HFF-Myc (cell line): ENCODE results near the gene CEACAM6.
"Not testable (repeated sequence)": the region's sequence is repeated elsewhere in the genome, so short reads cannot be mapped to it uniquely, and the experiment has no call there.

ENCODE experiments used
- DNase-seq: peaks from one replicate; pipeline ENCODE4 v3.0.0-alpha.2; 2011; ENCODE audit warnings: low read depth; ENCODE audit errors: extremely low read depth
- H3K4me3 ChIP-seq: replicated peaks from 2 replicates; pipeline ENCODE4 v1.5.1; 2011; ENCODE audit warnings: low read depth, mild to moderate bottlenecking, control low read depth, low read length
- TF ChIP-seq, protein P1 (sequence below): IDR thresholded peaks from 2 replicates; pipeline ENCODE4 v1.5.1; 2012; ENCODE audit warnings: mild to moderate bottlenecking, low read depth, low read length, control low read depth; ENCODE audit errors: missing control alignments

The CEACAM6 gene

DNA sequence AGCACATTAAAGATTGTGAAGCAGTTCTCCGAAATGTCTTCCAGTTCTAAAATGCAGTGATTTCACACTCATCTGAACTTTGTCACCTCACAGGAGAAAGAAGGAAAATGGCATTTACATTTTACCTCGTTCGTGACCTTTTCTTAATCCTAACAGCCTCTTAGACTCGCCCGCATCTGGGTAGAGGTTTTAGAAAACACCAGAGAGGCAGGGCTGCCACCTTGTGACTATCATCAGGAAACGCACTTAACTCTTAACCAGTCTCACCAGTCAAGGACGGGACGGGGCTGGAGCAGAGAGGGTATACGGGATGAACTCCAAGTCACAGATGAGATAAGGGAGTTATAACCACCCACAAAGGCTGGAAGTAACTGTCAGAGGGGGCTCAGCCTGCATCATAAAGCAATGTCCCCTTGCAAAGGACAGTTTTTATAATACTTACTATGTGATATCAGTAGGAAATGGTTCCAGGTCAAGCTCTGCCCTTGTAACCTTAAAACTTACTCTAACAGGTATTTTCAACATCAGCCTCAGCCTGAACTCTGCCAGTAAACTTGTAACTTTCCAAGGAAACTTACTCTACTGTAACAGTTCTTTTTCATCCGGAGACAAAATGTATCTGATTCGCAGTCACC is 8.6 kb upstream of the CEACAM6 start:
- H3K4me3 ChIP-seq: no peak overlapping the region
- peak; percentile 12 for DNase-seq
- TF ChIP-seq, protein P1, sequence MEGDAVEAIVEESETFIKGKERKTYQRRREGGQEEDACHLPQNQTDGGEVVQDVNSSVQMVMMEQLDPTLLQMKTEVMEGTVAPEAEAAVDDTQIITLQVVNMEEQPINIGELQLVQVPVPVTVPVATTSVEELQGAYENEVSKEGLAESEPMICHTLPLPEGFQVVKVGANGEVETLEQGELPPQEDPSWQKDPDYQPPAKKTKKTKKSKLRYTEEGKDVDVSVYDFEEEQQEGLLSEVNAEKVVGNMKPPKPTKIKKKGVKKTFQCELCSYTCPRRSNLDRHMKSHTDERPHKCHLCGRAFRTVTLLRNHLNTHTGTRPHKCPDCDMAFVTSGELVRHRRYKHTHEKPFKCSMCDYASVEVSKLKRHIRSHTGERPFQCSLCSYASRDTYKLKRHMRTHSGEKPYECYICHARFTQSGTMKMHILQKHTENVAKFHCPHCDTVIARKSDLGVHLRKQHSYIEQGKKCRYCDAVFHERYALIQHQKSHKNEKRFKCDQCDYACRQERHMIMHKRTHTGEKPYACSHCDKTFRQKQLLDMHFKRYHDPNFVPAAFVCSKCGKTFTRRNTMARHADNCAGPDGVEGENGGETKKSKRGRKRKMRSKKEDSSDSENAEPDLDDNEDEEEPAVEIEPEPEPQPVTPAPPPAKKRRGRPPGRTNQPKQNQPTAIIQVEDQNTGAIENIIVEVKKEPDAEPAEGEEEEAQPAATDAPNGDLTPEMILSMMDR: peak; percentile 50

DNA sequence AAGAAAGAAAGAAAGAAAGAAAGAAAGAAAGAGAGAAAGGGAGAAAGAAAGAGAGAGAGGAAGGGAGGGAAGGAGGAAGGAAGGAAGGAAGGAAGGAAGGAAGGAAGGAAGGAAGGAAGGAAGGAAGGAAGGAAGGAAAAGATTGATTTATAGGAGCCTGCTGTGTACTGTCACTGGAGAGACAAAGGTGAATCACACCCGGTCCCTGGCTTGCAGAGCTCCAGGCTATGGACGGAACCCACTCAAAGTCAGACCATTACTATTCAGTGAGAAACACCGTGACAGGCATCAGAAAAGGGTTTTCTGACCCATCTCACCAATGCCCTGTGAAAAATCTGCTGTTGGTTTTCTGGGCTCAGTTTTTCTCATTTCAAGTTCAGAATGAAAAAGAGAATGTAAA is 7.3 kb upstream of the CEACAM6 start:
- H3K4me3 ChIP-seq: no peak overlapping the region
- DNase-seq: no peak
- TF ChIP-seq, protein P1: no peak

DNA sequence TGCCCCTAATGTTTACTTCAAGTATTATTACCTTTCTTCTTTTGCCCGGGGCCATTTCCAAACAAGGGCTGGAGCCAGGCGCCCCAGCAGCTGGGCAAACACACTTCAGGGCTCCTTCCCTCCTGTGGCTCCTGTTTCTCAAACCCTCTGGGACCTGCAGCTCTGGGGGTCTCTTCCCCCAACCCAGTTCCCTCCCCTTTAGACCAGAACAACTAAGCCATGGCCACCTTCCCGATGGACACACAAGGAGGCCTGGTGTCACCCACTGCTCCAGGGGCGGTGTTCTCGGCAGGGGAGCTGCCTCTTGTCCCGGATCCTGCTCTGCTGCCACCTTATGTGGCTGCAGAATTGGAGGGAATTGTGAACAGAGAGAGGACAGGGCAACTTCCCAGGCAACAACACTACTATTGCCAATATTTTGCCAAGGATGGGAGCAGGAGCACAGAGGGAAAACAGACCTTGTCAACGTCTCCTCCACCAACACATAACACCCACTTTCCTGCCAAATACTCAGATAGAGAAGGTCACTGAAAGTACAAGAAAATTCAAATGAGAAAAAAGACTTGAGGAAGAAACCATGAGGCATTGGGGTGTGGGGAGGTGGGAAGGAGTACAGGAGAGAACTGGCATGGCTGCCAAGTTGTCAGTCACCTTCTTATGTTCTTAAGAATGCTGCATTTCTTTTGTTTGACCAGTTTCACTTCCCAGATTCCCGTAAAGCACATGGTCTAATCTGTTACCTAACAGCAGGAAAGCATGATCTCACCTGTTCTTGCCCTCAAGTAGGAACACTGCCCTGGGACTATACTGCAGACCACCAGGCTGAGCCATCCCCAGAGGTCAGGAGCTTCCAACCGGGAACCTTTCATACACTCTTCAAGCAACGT is 4.8 kb upstream of the CEACAM6 start:
- not testable (repeated sequence) for DNase-seq, H3K4me3 ChIP-seq

DNA sequence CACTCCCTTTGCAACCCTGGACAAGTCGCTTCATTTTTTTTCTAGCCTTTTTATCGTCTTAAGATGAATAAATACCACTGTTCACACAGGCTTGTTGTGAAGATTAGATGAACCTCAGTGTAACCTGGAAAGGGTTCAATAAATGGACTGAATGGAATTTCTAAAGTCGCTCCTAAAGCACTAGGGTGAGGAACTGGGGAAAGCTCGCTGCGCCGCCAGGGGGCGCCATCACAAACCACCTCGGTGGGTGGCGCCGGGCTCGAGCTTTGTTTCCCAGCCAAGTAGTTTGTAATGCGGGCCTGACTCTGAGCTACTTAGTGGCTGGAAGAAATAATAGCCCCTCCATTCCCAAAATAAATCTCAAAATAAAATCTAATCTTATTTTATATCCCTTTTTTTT is 2.2 kb upstream of the CEACAM6 start:
- DNase-seq: no peak
- H3K4me3 ChIP-seq: no peak overlapping the region
- TF ChIP-seq, protein P1: peak; percentile 95

DNA sequence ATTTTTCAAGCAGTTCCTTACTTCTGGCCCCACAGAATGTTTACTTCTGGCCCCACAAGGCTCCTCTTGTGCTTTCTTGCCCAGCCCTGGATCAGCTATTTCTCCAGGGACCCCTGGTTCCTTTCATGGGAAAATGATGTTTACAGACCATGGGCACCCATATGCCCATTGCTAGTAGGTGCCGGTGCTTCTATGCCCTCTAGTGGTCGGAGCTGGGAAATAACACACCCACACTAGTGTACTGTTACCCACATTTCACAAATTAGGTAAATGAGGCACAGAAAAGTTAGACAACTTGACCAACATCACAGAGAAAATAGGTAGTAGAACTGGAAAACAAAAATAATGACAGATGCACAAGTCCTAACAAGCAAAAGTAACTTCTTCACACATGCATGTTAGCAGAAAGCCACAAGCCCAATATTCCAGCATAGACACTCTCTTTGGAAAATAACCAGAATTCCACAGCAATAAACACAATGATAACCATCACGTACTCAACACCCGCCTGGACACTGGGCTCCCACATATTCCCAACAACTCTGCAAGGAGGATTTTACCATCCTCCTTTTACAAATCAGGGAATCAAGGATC is 1.3 kb upstream of the CEACAM6 start:
- DNase-seq: peak; percentile 3
- H3K4me3 ChIP-seq: no peak overlapping the region
- TF ChIP-seq, protein P1: peak; percentile 84

DNA sequence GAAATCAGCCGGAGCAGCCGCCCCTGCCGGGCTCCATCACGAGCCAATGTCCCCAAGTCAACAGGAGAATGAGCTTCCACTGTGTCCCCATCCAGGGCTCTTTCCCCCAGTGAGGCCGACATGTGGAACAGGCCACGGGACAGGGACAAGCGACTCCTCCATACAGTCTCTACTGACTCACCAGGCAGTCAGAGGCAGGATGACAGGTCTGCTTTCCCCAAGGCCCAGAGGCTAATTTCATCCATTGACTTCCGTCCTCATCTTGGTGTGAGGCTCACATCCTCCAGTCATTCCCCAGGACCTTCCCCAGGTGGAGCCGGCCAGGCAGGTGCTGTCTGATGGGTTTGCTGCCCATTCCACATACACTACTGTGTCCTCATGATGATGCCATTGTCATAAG is 3.5 kb downstream of the CEACAM6 start:
- TF ChIP-seq, protein P1: no peak
- DNase-seq: no peak
- H3K4me3 ChIP-seq: no peak overlapping the region

DNA sequence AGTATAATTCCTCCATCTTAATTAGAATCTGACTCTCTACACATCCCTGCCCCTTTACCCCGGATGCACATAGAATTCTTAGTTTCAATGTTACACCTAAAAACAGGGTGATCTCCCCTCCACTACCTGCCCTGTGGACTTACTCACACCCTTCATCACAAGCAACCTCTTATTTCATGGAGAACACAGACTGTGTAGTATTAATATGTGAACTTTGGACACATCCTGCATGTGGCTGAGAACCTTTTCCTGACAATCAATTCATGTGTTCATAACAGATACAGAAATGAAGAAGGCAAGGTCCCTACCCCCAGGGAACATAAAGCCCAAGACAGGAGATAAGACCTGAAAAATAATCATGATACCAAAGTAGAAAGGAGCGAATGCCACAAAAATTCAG is 11.8 kb downstream of the CEACAM6 start:
- H3K4me3 ChIP-seq: no peak overlapping the region
- DNase-seq: no peak
- TF ChIP-seq, protein P1: no peak

DNA sequence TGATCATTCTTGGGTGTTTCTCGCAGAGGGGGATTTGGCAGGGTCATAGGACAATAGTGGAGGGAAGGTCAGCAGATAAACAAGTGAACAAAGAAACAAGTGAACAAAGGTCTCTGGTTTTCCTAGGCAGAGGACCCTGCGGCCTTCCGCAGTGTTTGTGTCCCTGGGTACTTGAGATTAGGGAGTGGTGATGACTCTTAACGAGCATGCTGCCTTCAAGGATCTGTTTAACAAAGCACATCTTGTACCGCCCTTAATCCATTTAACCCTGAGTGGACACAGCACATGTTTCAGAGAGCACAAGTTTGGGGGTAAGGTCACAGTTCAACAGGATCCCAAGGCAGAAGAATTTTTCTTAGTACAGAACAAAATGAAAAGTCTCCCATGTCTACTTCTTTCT is 12.8 kb downstream of the CEACAM6 start:
- not testable (repeated sequence) for DNase-seq, H3K4me3 ChIP-seq
